CD4-positive, alpha-beta T cell treated with Interferon alpha-2 for 1 hour (primary cell): Measurements from ENCODE around the gene PLEKHG5.
A peak's percentile ranks its signal among the peaks of the same experiment; 100 is the strongest.

Source experiments
- DNase-seq, 2 donors: peaks; one replicate each; pipeline ENCODE4 v3.0.0-alpha.2; 2020 to 2022

Gene PLEKHG5

DNA sequence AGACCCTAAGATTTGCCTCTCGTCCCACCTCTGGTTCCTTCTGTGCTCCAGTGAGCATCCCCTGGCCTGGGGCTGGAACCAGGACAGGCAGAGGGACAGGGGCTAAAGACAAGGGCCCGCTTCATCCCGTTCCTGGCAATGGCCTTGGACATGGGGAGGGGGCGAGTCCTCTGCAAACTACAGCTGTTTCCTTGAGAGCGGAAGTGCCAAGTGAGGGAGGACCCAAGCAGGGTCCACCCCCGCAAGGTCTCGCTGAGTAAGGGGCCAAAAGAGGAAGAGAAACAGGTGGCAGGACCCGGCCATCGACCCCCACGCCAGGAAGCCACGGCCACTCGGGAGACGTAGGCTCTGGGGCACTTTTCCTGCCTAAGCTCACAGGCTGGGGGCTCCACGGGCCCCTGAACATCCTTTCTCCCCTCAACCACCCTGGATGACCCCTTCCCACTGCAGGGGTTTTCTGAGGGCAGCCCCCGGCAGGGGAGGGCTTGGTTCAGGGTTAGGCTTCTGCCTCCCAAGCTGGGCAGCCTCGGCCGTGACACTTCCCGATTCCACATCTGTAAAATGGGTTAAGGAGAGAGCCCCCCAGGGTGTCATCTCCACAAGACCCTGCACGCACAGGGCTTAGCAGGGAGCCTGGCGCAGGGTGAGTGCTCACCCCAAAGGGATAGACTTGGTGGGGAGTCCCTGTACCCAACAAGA is 17.9 kb upstream of the PLEKHG5 start:
- DNase-seq, result no peak

DNA sequence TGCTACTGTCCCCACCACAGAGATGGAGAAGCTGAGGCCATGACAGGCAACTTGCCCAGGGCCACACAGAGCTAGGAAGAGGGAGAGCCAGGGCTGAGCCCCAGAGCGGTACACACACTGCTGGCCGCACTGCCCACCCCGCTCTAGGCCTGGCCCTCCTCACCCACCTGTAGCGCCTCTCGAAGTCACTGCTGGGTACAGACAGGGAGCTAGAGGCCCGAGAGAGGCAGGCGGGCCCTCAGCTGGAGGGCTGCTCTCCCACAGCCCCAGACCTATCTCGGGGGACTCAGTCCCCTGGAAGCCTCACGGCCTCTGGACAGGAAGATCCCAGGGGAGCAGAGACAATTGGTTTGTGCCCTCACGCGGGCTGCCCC is 17.3 kb upstream of the PLEKHG5 start:
- DNase-seq, result no peak

GRCh38 chr1:6508154-6508815 is 16.8 kb upstream of the PLEKHG5 start:
- no peak for DNase-seq

DNA sequence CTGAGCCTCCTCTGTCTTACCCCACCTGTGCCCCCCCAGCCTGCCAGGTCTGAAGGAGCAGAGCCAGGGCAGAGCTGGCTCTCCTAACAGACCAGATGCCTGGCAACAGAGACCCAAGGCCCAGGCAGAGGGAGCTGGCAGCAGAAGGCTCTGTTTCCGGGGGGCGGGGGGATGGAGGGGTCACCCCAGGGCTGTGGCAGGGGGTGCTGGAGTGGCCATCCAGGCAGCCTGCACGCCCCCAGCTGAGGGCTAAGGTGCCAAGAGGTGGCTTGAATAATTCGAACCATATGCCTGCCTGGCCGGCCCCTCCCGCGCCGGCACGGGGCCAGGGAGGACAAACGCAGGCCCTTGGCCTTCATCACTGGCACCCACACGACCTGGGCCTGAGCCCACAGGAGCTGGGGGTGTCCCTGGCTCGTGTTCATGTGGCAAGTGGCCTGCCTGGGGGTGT is 16.0 kb upstream of the PLEKHG5 start:
- DNase-seq, result no peak

- DNase-seq, result no peak
Observed at GRCh38 chr1:6507037-6507428, 15.6 kb upstream of the PLEKHG5 start.

GRCh38 chr1:6506210-6507036 is 15.0 kb upstream of the PLEKHG5 start:
- DNase-seq, result no peak

DNA sequence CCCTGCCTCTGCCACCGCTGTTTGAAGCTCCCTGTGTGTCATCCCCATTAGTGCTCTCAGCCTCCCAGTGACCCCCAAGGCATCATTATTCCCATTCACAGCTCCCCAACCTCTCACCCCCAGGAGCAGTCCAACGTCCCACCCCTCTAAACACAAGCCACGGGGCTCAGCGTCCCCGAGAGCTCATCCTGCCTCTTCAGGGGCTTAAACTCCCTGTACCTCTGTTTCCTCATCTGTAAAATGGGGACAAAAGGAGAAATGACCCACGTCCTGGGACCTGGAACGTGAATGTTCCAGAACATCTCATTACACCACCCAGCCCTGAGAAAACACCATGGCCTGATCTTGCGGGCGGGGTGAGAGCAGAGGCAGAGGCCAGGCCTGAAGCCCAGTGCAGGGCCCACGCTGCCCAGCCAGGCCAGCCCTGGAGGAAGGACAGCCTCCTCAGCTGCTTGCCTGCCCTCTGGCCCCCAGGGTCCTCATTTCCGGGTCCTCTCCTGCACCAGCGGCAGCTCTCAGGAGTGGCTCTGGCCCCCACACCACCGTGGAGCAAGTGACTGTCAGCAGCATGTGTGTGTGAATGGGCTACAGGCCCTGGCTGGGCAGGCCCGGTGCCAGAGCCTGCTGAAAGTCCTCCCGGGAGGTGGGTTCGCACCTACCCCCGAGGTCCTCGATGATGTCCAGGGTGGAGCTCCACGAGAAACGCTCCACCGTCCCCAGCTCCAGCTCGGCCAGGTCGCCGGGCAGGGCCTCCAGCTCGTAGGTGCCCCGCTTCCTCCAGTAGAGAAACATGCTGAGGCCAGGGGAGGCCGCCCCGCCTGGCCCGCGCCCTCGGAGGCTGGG is 14.1 kb upstream of the PLEKHG5 start:
- DNase-seq, result no peak

- DNase-seq, result no peak
Observed at GRCh38 chr1:6504887-6505286, 13.4 kb upstream of the PLEKHG5 start.

DNA sequence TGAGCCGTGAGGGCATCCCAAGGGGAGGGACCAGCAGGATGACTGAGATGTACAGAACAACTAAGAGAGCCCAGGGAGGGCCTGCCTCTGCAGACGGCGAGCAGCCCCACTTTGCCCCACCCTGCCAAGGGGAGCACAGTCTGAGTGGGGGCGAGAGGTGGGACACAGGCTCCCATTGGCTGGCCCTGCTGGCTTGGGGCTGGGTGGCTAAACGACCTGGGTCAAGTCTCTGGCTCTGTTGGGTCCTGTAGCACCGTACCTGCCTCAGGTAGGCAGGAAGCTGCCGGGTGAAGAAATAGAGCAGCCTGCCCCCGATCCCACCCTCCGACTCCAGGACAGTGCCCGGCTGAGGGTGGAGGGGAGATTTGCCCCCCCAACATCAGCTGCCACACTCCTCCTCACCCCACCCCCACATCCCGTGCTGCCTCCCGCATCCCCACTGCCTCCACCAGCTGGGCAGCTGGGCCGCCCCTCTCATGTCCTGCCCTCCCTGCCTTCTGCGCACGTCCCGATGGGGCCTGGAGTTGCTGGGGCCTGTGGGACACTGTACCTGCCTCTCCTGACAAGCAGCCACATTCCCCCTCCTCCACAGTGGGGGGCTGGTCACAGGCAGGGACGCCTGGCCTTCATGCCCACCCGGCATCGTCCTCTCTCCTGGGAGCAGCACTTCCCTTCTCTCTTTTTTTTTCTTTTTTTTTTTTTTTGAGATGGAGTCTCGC is 12.6 kb upstream of the PLEKHG5 start:
- DNase-seq, result no peak

DNA sequence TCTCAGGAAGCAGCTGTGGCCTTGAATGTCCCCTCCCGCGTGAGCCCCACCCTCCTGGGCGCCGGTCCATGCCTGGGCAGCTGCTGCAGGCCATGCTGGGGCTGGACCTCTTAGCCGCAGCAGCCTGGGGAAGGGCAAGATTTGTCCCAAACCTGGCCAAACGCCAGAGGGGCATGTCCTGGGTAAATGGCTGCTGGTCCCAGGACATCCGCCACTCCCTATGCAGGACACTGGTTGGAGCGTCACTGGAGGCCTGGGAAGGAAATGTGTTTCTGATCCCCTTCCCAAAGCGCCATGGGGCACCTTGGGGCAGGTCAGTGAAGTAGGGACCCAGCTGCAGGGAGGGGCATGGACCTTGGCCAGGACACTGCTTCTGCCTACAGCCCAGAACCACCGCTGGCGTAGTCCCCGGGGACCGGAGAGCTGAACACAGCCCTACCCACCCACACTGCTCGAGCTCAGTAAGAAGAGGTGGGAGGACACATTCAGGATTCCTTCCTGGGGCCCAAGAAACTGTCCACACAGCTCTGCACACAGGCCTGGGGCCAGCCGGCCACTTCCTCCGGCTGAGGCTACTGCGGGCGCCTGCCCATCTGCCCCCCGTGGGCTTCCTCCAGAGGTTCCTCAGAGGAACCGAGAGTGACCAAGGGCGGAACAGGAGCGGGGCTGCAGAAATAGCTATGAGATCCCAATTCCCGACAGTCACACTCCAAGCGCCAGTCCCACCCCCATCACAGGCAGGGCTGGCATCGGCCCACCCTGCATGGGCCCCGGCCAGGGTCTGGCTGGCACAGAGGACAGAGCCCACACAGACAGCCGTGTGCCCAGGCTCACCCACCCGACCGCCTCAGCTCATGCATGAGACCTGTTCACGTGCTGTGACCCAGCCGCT is 10.8 kb upstream of the PLEKHG5 start:
- no peak for DNase-seq

GRCh38 chr1:6501279-6501813 is 9.9 kb upstream of the PLEKHG5 start:
- no peak for DNase-seq

DNA sequence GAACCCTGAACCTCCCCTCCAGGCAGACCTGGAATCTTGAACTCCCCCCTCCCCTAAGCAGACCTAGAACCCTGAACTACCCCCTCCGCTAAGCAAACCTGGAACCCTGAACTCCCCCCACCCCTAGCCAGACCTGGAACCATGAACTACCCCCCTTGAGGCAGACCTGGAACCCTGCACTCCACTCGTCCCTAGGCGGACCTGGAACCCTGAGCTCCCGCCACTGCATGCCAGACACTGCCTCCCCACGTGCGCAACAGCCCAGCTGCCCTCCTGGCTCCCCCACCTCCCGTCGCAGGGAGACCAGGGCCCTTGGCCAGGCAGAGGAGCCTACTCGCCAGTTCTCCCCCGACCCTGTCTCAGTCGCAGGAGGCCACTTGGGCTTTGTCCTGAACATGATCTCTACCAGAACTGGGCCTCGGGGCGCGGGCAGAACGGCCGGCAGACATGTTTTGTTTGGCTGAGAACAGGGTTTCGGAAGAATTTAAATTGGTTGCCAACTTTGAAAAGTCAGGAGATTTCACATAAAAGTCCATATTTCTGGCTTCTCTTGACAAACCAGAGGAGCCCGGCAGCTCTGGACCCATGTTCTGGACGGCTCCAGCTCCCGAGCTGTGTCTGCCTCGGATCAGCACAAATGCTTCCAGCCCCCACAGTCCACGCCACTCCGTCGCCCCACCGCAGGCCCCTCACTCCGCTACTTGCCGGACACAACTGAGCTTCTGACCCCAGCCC is 9.2 kb upstream of the PLEKHG5 start:
- DNase-seq, result no peak

DNA sequence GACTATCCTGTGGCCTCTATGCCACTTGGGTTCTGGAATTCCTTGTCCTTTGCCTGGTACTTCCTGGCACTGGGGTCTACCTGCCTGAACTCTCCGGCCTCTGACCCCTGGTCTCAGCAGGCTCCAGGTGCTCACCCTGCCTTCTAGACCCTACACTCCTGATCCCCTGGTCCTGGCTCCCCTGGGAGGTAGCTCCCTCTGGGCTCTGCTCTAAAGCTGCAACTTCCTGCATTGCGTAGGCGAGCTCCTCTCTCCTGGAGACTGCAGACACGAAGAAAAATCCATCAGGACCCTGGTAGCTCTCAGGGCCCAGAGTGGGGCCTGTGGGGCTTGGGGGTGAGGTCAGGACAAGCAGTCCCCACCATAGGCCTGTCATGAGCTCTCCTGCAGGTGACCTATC is 7.8 kb upstream of the PLEKHG5 start:
- DNase-seq, result no peak

DNA sequence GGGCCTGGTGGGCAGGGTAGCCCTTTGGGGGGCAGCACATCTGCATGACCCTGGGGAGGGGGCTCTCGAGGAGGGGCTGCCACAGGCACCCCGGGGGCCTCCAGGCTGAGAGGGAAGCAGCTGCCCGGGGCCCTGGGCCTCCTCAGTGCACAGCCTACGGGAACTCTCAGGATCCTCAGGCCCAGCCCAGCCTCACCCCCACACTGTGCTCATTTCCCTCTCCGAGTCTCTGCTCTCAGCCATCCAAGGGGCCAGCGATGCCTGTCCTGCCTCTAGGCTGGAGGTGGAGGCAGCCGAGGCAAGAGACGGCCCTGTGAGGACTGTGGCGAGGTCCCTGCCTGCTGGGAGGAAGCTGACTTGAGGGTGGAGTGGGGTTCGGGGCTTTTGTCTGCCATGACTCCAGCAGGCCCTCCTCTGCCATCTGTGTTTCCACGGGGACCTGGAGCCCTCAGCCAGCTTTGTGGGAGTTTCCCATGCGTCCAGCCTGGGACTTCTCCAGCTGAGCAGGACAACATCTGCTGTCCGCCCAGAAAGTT is 7.2 kb upstream of the PLEKHG5 start:
- no peak for DNase-seq

GRCh38 chr1:6497867-6498575 is 6.6 kb upstream of the PLEKHG5 start:
- no peak for DNase-seq

DNA sequence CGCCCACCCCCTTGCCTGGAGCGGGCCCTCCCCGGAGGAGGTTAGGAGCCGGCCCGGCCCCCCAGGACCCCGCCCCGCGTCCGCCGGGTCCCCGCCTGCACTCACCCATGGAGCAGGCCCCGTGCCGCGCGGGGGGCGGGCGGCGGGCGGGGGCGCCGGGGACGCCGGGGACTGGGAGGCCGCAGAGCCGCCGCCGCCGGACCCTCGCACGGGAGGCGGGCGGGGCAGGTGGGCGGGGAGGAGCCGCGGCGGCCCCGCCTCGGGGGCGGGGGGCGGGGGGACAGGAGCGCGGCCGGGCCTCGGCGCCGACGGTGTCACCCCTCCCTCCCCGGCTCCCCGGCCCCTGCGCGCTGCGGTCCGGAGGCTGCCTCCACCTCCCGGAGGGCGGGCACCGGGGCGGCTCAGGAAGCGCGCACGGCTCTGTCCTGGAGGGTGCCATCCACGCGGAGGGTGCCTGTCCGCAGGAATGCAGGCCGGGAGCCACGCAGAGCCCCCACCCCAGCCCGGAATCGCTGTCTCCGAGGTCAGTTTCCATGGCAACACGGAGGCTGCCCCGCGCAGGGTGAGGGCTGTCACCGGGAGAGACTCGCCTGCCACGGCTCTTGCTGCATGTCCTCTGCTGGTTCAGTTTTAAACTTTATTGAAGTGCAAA is 5.9 kb upstream of the PLEKHG5 start:
- peak; percentile 36 to 60 for DNase-seq

- no peak for DNase-seq
Observed at GRCh38 chr1:6496890-6497214, 5.4 kb upstream of the PLEKHG5 start.

DNA sequence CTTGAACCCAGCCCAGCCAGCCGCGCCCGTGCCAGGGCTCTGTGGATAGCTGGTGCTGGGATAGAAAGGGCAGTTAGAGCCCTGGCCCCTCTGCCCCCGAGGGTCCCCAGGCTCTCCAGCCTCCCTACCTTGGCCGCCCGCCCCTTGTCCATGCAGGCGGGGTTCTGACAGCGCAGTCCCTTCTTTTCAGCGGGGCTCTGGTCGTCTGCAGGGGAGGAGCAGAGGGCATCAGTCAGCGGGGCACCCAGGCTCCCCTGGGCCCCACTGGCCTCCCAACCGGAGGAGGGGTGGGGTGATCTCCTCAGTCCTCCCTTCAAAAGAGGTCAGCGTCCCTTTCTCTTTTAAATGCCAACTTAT is 4.9 kb upstream of the PLEKHG5 start:
- no peak for DNase-seq
